ENCODE data around the gene FAM171A2. TPM values are rescaled to one million over a fixed set of nuclear protein-coding genes. Genes with fewer than 3 reads are reported as not detected.

The FAM171A2 gene
- total and polyA plus RNA-seq, 2 donors (not counting 1 experiment from before 2014, with no cell fraction given) = 0.18 to 0.69 TPM

DNA sequence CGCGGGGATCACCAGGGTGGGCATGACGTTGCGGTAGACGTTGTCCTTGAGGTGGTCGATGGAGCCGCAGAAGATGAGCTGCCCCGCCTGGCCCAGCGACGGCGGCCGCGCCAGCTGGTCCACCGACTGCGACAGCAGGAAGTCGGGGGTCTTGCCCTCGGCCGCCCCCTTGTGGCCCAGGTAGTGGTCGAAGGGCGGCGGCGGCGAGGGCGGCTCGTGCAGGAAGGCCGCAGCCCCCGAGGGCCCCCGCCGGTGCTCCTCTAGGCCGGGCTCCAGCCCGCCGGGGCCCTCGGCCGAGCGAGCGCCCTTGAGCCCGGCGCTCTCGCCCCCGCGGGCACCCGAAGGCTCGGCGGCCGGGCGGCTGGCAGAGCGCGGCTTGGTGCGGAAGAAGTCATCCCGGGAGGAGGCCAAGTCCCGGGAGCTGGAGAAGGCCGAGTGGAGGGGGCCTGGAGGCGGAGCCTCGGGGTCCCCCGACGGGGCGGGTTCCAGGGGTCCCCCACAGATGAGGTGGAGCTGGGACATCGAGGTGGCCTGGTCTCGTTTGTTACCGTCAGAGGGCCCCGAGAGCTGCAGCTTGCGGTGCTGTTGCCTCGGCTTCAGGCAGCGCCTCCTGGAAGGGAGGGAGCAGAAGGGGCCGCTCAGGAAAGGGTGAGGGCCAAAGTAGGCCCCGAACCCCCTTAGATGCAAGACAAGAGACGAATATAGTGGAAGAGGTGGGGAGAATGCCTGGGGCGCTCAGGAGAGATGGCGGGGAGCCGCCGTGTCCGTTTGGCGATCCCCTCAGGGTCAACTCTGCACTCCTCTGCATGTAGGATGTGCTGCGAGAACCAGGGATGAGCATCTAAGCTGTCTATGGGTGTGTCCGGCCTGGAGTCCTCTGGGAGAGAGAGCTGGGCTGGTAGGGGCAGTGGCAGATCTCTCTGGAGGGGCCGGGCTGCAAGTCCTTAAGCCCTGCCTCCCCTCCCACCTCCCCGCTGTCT is 8.8 kb downstream of the FAM171A2 start:
- intact Hi-C loops (cut with micrococcal nuclease) = loop anchor here (1.0 to 5.0 kb wide), 3 partner anchors 8 to 413 kb away; partner anchors contain the start of genes FAM171A2, GRN and PPY
- Histone ChIP-seq H3K4me1 (ENCODE audit: control insufficient read depth in 2 of 2, insufficient read depth in 2 of 2, low read length in 2 of 2) (peaks cover 6 to 14% of the 10 kb centered on the region in 2 donors), H3K4me2 (replicated peaks; ENCODE audit: low read depth, low read length, poor library complexity, severe bottlenecking) (peak overlapping the region; percentile 90), H3K36me3 (replicated peaks in 1 of 2; ENCODE audit: control extremely low read depth in 1 of 2, control insufficient read depth in 1 of 2, extremely low read depth in 1 of 2, insufficient read depth in 2 of 2, low read length in 1 of 2) (peaks cover 0 to 32% of the 10 kb centered on the region in 2 experiments), H2AFZ (ENCODE audit: insufficient read depth, low read depth, low read length, poor library complexity, severe bottlenecking) (peak overlapping the region; percentile 46), H4K20me1 (ENCODE audit: control insufficient read depth, insufficient read depth, low read length, poor library complexity, severe bottlenecking) (peaks cover 27% of the 10 kb centered on the region), H3K27me3 (replicated peaks in 1 of 4; ENCODE audit: control extremely low read depth in 1 of 4, control insufficient read depth in 3 of 4, insufficient read depth in 4 of 4, low read length in 3 of 4) (no peaks in the 10 kb centered on the region), H3K4me3 (ENCODE audit: control extremely low read depth in 1 of 5, extremely low read depth in 1 of 5, insufficient read depth in 1 of 5, low read depth in 2 of 5, low read length in 4 of 5) (peak overlapping the region in 3 of 5 experiments; percentile 40 to 51 (median 44)), H3K9me3 (ENCODE audit: control extremely low read depth in 1 of 3, control insufficient read depth in 2 of 3, insufficient read depth in 1 of 3, low read length in 2 of 3) (no peaks in the 10 kb centered on the region), H3K9ac (ENCODE audit: low read length) (no peak overlapping the region), H3K79me2 (ENCODE audit: control insufficient read depth, insufficient read depth, low read length) (no peaks in the 10 kb centered on the region), H3K27ac (ENCODE audit: low read length in 2 of 2) (no peak overlapping the region)
- CTCF ChIA-PET = interaction anchor here (0.9 to 10.1 kb wide), 22 partner anchors 8 to 412 kb away, joined by 3 to 117 read pairs (median 6); partner anchors contain the start of genes FAM171A2, GRN, HDAC5 and SLC25A39
- H3K27me3 Mint-ChIP-seq = no peaks in the 10 kb centered on the region
- ATAC-seq (ENCODE audit: low read depth) (peak; percentile 57), DNase-seq (peak; percentile 77)
- POLR2A ChIA-PET = interaction anchor here (0.6 to 2.4 kb wide), 6 partner anchors 10 to 870 kb away, joined by 3 to 11 read pairs (median 4); partner anchors contain the start of genes ATXN7L3, GRN, SLC25A39 and UBTF
- peaks cover 17% of the 10 kb centered on the region for H3K4me1 Mint-ChIP-seq
- TF ChIP-seq, protein P1, sequence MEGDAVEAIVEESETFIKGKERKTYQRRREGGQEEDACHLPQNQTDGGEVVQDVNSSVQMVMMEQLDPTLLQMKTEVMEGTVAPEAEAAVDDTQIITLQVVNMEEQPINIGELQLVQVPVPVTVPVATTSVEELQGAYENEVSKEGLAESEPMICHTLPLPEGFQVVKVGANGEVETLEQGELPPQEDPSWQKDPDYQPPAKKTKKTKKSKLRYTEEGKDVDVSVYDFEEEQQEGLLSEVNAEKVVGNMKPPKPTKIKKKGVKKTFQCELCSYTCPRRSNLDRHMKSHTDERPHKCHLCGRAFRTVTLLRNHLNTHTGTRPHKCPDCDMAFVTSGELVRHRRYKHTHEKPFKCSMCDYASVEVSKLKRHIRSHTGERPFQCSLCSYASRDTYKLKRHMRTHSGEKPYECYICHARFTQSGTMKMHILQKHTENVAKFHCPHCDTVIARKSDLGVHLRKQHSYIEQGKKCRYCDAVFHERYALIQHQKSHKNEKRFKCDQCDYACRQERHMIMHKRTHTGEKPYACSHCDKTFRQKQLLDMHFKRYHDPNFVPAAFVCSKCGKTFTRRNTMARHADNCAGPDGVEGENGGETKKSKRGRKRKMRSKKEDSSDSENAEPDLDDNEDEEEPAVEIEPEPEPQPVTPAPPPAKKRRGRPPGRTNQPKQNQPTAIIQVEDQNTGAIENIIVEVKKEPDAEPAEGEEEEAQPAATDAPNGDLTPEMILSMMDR (IDR thresholded peaks at IDR 0.05) = peak; percentile 73
- no peak for TF ChIP-seq EZH2 (IDR thresholded peaks at IDR 0.05; ENCODE audit: borderline replicate concordance, insufficient read depth, low read depth, low read length, poor library complexity, severe bottlenecking)
- H3K27ac Mint-ChIP-seq = peak overlapping the region; percentile 78
- 60% methylated on average over 73 of the region's 77 CpGs for WGBS (ENCODE audit: insufficient coverage)
- H3K4me3 Mint-ChIP-seq = peak overlapping the region; percentile 82
- H3K9me3 Mint-ChIP-seq (ENCODE audit: insufficient read depth) = no peaks in the 10 kb centered on the region
